GM04504 (cell line): Measurements from ENCODE around the gene CTAGE9.

Experiments
- DNase-seq: peaks from one replicate; pipeline ENCODE4 v3.0.0-alpha.2; 2012; ENCODE audit warnings: low read depth

Gene CTAGE9

GRCh38 chr6:131669891-131670290 lies 40.9 kb downstream of the CTAGE9 start:
- DNase-seq, result no peak

- no peak for DNase-seq
Observed at GRCh38 chr6:131663578-131664165, 47.1 kb downstream of the CTAGE9 start.

- DNase-seq, result peak; percentile 10
Observed at GRCh38 chr6:131660195-131660594, 50.6 kb downstream of the CTAGE9 start.
